Muscle of arm (tissue), 12 donors: ENCODE results near the gene ICA1. TPM values are rescaled to one million over a fixed set of nuclear protein-coding genes. Genes with fewer than 3 reads are reported as not detected.

Source experiments
- DNase-seq: peaks from one replicate; pipeline ENCODE4 v3.0.0-alpha.2; 2013
- polyA plus RNA-seq, 12 donors: library from polyadenylated mRNA; unstranded; fragments of 120-200 nt; gene quantifications; one replicate each; pipeline ENCODE4 v1.2.1, GENCODE V29; 2013; ENCODE audit not compliant: insufficient read length in 12 of 12

Gene ICA1
- polyA plus RNA-seq, 12 donors = 3.0 to 40.9 (median 5.9) TPM; not detected in 1

GRCh38 chr7:8162181-8162580 is 99.8 kb downstream of the ICA1 start:
- DNase-seq = no peak

- no peak for DNase-seq
These were observed 100.6 kb downstream of the ICA1 start for GRCh38 chr7:8161364-8161828.

GRCh38 chr7:8160779-8161345 is 101.1 kb downstream of the ICA1 start:
- no peak for DNase-seq

GRCh38 chr7:8160250-8160649 is 101.7 kb downstream of the ICA1 start:
- no peak for DNase-seq

- DNase-seq = no peak
These were observed 102.4 kb downstream of the ICA1 start for GRCh38 chr7:8159595-8159994.

GRCh38 chr7:8157296-8157695 is 104.7 kb downstream of the ICA1 start:
- DNase-seq = no peak

- no peak for DNase-seq
These were observed 106.1 kb downstream of the ICA1 start for GRCh38 chr7:8155836-8156235.

GRCh38 chr7:8154272-8154671 is 107.7 kb downstream of the ICA1 start:
- DNase-seq = no peak

- no peak for DNase-seq
These were observed 109.3 kb downstream of the ICA1 start for GRCh38 chr7:8152489-8153192.

GRCh38 chr7:8151161-8151725 is 110.7 kb downstream of the ICA1 start:
- DNase-seq = no peak

- DNase-seq = no peak
These were observed 112.7 kb downstream of the ICA1 start for GRCh38 chr7:8149222-8149621.

- DNase-seq = no peak
These were observed 114.1 kb downstream of the ICA1 start for GRCh38 chr7:8147760-8148463.

- DNase-seq = peak; percentile 46
These were observed 115.1 kb downstream of the ICA1 start for GRCh38 chr7:8146788-8147413.

- no peak for DNase-seq
These were observed 115.7 kb downstream of the ICA1 start for GRCh38 chr7:8146106-8146787.

GRCh38 chr7:8144856-8145255 is 117.1 kb downstream of the ICA1 start:
- no peak for DNase-seq

- no peak for DNase-seq
These were observed 118.7 kb downstream of the ICA1 start for GRCh38 chr7:8143151-8143874.

- no peak for DNase-seq
These were observed 119.5 kb downstream of the ICA1 start for GRCh38 chr7:8142477-8142876.

GRCh38 chr7:8141070-8141469 is 120.9 kb downstream of the ICA1 start:
- no peak for DNase-seq

- DNase-seq = no peak
These were observed 125.8 kb downstream of the ICA1 start for GRCh38 chr7:8136051-8136730.

- no peak for DNase-seq
These were observed 126.5 kb downstream of the ICA1 start for GRCh38 chr7:8135417-8135816.
